Mesenchymal stem cell (in vitro differentiated cells and primary cell): ENCODE results near the gene USP46.
A peak's percentile ranks its signal among the peaks of the same experiment; 100 is the strongest.

Experiments used
- DNase-seq: peaks from one replicate; pipeline ENCODE4 v3.0.0-alpha.2; 2013
- H2AFZ ChIP-seq: one replicate; pipeline ENCODE4 v1.6.1; 2013; ENCODE audit warnings: low read depth, mild to moderate bottlenecking, control low read depth, inconsistent platforms, low read length, moderate library complexity
- H2AK5ac ChIP-seq: 2 replicates; pipeline ENCODE4 v1.6.1; 2013; ENCODE audit warnings: low read length, moderate library complexity, mild to moderate bottlenecking, inconsistent platforms; ENCODE audit not compliant: severe bottlenecking
- H2BK120ac ChIP-seq: one replicate; pipeline ENCODE4 v1.6.1; 2013; ENCODE audit warnings: low read depth, mild to moderate bottlenecking, inconsistent platforms, low read length, moderate library complexity
- H2BK12ac ChIP-seq, 2 experiments: one replicate each; pipeline ENCODE4 v1.6.1; 2013; ENCODE audit warnings: inconsistent platforms in 2 of 2, low read length in 2 of 2, mild to moderate bottlenecking in 2 of 2, moderate library complexity in 2 of 2, control low read depth in 1 of 2
- H2BK15ac ChIP-seq: one replicate; pipeline ENCODE4 v1.6.1; 2013; ENCODE audit warnings: mild to moderate bottlenecking, low read depth, inconsistent platforms; ENCODE audit not compliant: poor library complexity, severe bottlenecking
- H2BK5ac ChIP-seq: 2 replicates; pipeline ENCODE4 v1.6.1; 2013; ENCODE audit warnings: low read depth, mild to moderate bottlenecking, low read length, control low read depth, inconsistent platforms; ENCODE audit not compliant: poor library complexity, severe bottlenecking
- H3K14ac ChIP-seq, 2 experiments: one replicate each; pipeline ENCODE4 v1.6.1; 2013; ENCODE audit warnings: inconsistent platforms in 2 of 2, low read length in 2 of 2, control low read depth in 1 of 2, mild to moderate bottlenecking in 1 of 2, moderate library complexity in 1 of 2
- H3K18ac ChIP-seq, 2 experiments: one replicate each; pipeline ENCODE4 v1.6.1; 2013; ENCODE audit warnings: inconsistent platforms in 2 of 2, low read length in 2 of 2, control low read depth in 1 of 2, low read depth in 1 of 2, mild to moderate bottlenecking in 1 of 2
- H3K23ac ChIP-seq, 2 experiments: one replicate each; pipeline ENCODE4 v1.6.1; 2013; ENCODE audit warnings: inconsistent platforms in 2 of 2, low read length in 2 of 2, mild to moderate bottlenecking in 2 of 2, moderate library complexity in 2 of 2, control low read depth in 1 of 2
- H3K27ac ChIP-seq: 2 replicates; pipeline ENCODE4 v1.5.1; 2013; ENCODE audit warnings: mild to moderate bottlenecking, moderate library complexity, low read length, control low read depth, inconsistent platforms; ENCODE audit not compliant: poor library complexity, severe bottlenecking
- H3K27me3 ChIP-seq, 2 experiments: 2 replicates each; pipeline versions ENCODE4 v1.6.1 to v1.7.0; 2013; ENCODE audit warnings: low read length in 2 of 2, mild to moderate bottlenecking in 2 of 2, moderate library complexity in 2 of 2, control low read depth in 1 of 2, inconsistent platforms in 1 of 2; ENCODE audit not compliant: control insufficient read depth in 1 of 2, insufficient read depth in 1 of 2
- H3K36me3 ChIP-seq, 2 experiments: 2 replicates each; pipeline versions ENCODE4 v1.6.1 to v1.7.0; 2013; ENCODE audit warnings: low read length in 2 of 2, control low read depth in 1 of 2, inconsistent platforms in 1 of 2, low read depth in 1 of 2, mild to moderate bottlenecking in 1 of 2; ENCODE audit not compliant: insufficient read depth in 2 of 2, control insufficient read depth in 1 of 2
- H3K4ac ChIP-seq, 2 experiments: one replicate each; pipeline ENCODE4 v1.6.1; 2013; ENCODE audit warnings: inconsistent platforms in 2 of 2, low read length in 2 of 2, mild to moderate bottlenecking in 2 of 2, moderate library complexity in 2 of 2, control low read depth in 1 of 2, low read depth in 1 of 2
- H3K4me1 ChIP-seq: 2 replicates; pipeline ENCODE4 v1.6.1; 2013; ENCODE audit warnings: low read depth, low read length, control low read depth; ENCODE audit not compliant: control insufficient read depth, insufficient read depth
- H3K4me2 ChIP-seq: 2 replicates; pipeline ENCODE4 v1.6.1; 2013; ENCODE audit warnings: low read length, mild to moderate bottlenecking, inconsistent platforms; ENCODE audit not compliant: poor library complexity, severe bottlenecking
- H3K4me3 ChIP-seq, 2 experiments: 2 replicates each; pipeline versions ENCODE4 v1.5.1 to v1.7.0; 2013; ENCODE audit warnings: low read length in 2 of 2, mild to moderate bottlenecking in 2 of 2, control low read depth in 1 of 2, low read depth in 1 of 2; ENCODE audit not compliant: insufficient read depth in 1 of 2
- H3K79me1 ChIP-seq: replicated peaks from 2 replicates; pipeline ENCODE4 v1.6.1; 2013; ENCODE audit warnings: mild to moderate bottlenecking, control low read depth, low read length, inconsistent platforms; ENCODE audit not compliant: poor library complexity, severe bottlenecking
- H3K9ac ChIP-seq: 2 replicates; pipeline ENCODE4 v1.7.0; 2013; ENCODE audit warnings: mild to moderate bottlenecking, low read length, moderate library complexity
- H3K9me3 ChIP-seq: 2 replicates; pipeline ENCODE4 v1.7.0; 2013; ENCODE audit warnings: mild to moderate bottlenecking, low read length; ENCODE audit not compliant: control insufficient read depth
- H4K8ac ChIP-seq: one replicate; pipeline ENCODE4 v1.6.1; 2013; ENCODE audit warnings: inconsistent platforms, mild to moderate bottlenecking, low read length, moderate library complexity
- H4K91ac ChIP-seq: one replicate; pipeline ENCODE4 v1.6.1; 2013; ENCODE audit warnings: mild to moderate bottlenecking, low read length, inconsistent platforms
- WGBS: methylation state at CpG from one replicate; pipeline ENCODE4 v1.1.7; 2013; ENCODE audit warnings: mixed read lengths; 5-methylcytosine and 5-hydroxymethylcytosine counted together

USP46 gene

DNA sequence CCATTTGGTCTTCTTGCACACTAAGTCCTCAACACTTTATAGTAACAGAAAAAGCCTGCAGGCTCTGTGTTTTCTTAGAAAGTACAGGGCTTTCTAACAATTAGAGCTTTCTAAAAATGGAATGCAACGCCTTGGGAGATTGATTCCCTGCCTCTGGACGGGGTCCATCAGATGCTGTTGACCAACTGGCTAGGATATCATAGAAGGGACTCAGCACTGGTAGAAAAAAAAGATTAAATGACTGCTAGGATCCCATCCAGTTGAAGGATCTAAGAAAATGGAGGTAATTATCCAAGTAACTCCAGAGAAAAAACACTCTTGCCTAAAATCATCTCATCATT, 39.5 kb downstream of the USP46 start:
- Histone ChIP-seq H3K23ac (no peak overlapping the region), H2AFZ (no peak overlapping the region), H3K27ac (no peak overlapping the region), H2BK5ac (no peak overlapping the region), H4K8ac (no peak overlapping the region), H3K9me3 (peaks cover 1% of the 10 kb centered on the region), H3K14ac (no peak overlapping the region), H2BK12ac (no peak overlapping the region), H3K36me3 (peaks cover 0 to 5% of the 10 kb centered on the region in 2 experiments), H2BK15ac (no peak overlapping the region), H2BK120ac (no peak overlapping the region), H3K79me1 (peaks cover 22% of the 10 kb centered on the region), H3K27me3 (no peaks in the 10 kb centered on the region), H3K9ac (no peak overlapping the region), H2AK5ac (no peak overlapping the region), H3K4ac (no peak overlapping the region), H3K4me2 (no peak overlapping the region), H3K4me1 (no peaks in the 10 kb centered on the region), H4K91ac (no peak overlapping the region), H3K4me3 (no peak overlapping the region), H3K18ac (no peak overlapping the region)
- peak; percentile 10 for DNase-seq
- WGBS, result 69% methylated on average over 2 of the region's 2 CpGs

DNA sequence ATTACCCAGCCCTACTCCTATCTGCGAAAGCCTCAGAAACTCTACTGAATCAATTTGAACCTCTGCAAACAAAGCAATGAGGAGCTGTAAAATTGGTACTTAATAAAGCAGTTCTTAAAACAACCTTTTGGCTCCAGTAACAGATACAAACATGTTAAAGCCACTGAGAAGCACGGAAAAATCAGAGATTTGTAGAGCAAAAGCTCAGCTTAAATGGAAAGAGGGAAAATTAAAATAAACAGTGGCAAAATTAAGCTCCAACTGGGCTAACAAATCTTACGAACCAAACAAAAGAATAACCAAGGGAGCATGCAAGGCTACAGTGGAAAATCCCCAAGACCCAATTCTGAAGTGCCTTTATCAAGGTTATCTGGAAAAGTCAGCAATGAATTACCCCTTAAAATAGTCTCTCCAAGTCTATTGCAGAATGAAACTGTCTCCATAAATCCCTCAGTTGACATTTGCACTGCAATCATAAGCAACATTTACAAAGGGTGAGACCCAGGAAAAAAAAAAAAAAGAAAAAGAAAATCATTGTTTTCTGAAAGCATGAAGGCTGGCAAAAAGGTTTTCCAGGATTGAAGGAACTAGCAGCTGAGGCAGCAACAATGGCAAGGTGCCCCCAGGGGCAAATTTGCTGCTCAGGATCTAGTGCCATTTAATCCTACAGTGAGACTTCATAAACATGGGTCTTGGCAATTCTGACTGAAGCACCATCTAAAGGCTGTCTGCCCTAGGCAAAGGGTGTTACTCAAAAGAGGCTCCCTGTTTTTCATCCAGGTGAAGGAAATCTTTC, 40.1 kb downstream of the USP46 start:
- H2AK5ac ChIP-seq, result no peak overlapping the region
- no peak overlapping the region for H3K27ac ChIP-seq
- no peak overlapping the region for H3K14ac ChIP-seq
- 79% methylated on average over 2 of the region's 3 CpGs for WGBS
- peaks cover 21% of the 10 kb centered on the region for H3K79me1 ChIP-seq
- H3K27me3 ChIP-seq, result no peaks in the 10 kb centered on the region
- no peak overlapping the region for H2BK15ac ChIP-seq
- peaks cover 7% of the 10 kb centered on the region for H3K9me3 ChIP-seq
- peaks cover 0 to 4% of the 10 kb centered on the region in 2 experiments for H3K36me3 ChIP-seq
- no peak overlapping the region for H3K23ac ChIP-seq
- H2BK5ac ChIP-seq, result no peak overlapping the region
- H4K8ac ChIP-seq, result no peak overlapping the region
- peak overlapping the region; percentile 34 for H2BK120ac ChIP-seq
- H3K4me2 ChIP-seq, result no peak overlapping the region
- no peak overlapping the region for H4K91ac ChIP-seq
- no peaks in the 10 kb centered on the region for H3K4me1 ChIP-seq
- no peak overlapping the region for H2BK12ac ChIP-seq
- H3K9ac ChIP-seq, result no peak overlapping the region
- H3K18ac ChIP-seq, result peak overlapping the region; percentile 62 to 80
- H3K4me3 ChIP-seq, result no peak overlapping the region
- DNase-seq, result peak; percentile 32
- no peak overlapping the region for H3K4ac ChIP-seq
- no peak overlapping the region for H2AFZ ChIP-seq

DNA sequence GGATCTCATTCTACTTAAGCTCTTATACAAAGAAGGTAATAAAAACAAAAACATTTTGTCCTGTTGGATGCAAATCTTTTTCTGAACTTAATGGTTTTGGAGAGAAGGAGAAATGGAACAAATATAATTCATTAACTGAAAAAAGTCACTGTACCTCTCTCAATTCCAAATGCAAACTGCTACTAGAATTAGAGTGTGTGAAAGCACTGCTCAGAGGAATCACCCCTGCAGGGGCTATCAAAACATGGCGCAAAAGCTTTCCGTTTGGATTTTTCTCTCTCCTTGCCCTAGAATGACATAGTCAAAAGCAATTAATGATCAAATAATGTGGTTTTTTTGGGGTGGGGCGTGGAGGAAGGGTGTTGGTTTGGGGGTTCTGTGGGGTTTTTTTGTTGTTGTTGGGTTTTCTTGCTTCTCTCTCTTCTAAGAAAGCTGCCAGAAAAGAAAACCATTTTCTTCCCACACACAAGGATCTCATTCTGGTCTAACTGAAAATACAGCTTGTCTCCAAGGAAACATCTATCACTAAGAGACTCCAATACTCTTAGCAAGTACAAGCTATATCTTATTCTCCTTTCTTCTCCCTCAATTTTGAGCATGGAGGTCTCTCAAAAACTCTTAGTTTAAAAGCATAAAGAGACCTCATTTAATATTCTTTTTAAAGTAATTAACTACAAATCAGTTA, 41.6 kb downstream of the USP46 start:
- Histone ChIP-seq H2BK5ac (no peak overlapping the region), H4K8ac (no peak overlapping the region), H3K4me2 (no peak overlapping the region), H2AK5ac (no peak overlapping the region), H3K36me3 (peaks cover 0 to 4% of the 10 kb centered on the region in 2 experiments), H3K27ac (no peak overlapping the region), H3K79me1 (peaks cover 24% of the 10 kb centered on the region), H3K4ac (no peak overlapping the region), H3K27me3 (no peaks in the 10 kb centered on the region), H3K4me3 (no peak overlapping the region), H3K9me3 (peaks cover 8% of the 10 kb centered on the region), H3K18ac (no peak overlapping the region), H2AFZ (no peak overlapping the region), H2BK12ac (no peak overlapping the region), H3K9ac (no peak overlapping the region), H2BK15ac (no peak overlapping the region), H4K91ac (no peak overlapping the region), H3K14ac (no peak overlapping the region), H2BK120ac (no peak overlapping the region), H3K4me1 (no peaks in the 10 kb centered on the region), H3K23ac (no peak overlapping the region)
- DNase-seq, result no peak
- WGBS, result 96% methylated on average over 2 of the region's 3 CpGs

DNA sequence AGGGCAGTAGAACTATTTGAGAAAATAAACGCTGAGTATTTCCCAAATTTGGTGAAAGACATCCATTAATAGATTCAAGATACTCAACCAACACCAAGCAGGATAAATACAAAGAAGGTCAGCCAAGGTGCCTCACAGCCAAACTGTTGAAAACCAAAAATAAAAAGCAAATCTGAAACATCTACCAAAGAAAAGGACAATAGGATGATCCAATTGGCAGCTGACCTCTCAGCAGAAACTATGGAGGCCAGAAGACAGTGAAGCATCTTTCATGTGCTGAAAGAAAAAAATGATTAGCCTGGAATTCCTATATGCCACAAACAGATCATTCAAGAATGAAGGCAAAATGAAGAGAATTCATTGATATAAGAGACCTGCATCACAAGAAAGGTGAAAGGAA, 44.9 kb downstream of the USP46 start:
- Histone ChIP-seq H3K27me3 (no peaks in the 10 kb centered on the region), H3K14ac (no peak overlapping the region), H3K27ac (no peak overlapping the region), H2AFZ (no peak overlapping the region), H3K36me3 (peaks cover 9 to 12% of the 10 kb centered on the region in 2 experiments), H3K4me2 (no peak overlapping the region), H3K4me3 (no peak overlapping the region), H2BK5ac (no peak overlapping the region), H3K4ac (no peak overlapping the region), H4K8ac (no peak overlapping the region), H2BK120ac (no peak overlapping the region), H3K18ac (no peak overlapping the region), H4K91ac (no peak overlapping the region), H3K79me1 (peaks cover 22% of the 10 kb centered on the region), H3K4me1 (no peaks in the 10 kb centered on the region), H3K9ac (no peak overlapping the region), H3K23ac (no peak overlapping the region), H2AK5ac (no peak overlapping the region), H2BK12ac (no peak overlapping the region), H2BK15ac (no peak overlapping the region), H3K9me3 (peaks cover 8% of the 10 kb centered on the region)
- DNase-seq, result no peak
- 92% methylated on average over 1 of the region's 1 CpG for WGBS
